MM.1S (cell line): Measurements from ENCODE around the gene VWA5A.

Experiments
- EZH2 ChIP-seq: fragments of 300-600 bp; sonication (generic); optimal IDR thresholded peaks from 2 replicates; pipeline ENCODE3; 2017; ENCODE audit warnings: low read depth, mild to moderate bottlenecking, antibody characterized with exemption, low read length, mixed read lengths
- EZH2phosphoT487 ChIP-seq: fragments of 300-600 bp; sonication (generic); IDR thresholded peaks from 2 replicates; pipeline ENCODE4 v1.6.1; 2018; ENCODE audit warnings: antibody characterized with exemption, low read length
- TF ChIP-seq, protein P1 (sequence below): fragments of 300-600 bp; sonication (generic); IDR thresholded peaks from 2 replicates; pipeline ENCODE4 v1.5.1; 2016; ENCODE audit warnings: antibody characterized with exemption, low read length, mixed read lengths

DNA sequence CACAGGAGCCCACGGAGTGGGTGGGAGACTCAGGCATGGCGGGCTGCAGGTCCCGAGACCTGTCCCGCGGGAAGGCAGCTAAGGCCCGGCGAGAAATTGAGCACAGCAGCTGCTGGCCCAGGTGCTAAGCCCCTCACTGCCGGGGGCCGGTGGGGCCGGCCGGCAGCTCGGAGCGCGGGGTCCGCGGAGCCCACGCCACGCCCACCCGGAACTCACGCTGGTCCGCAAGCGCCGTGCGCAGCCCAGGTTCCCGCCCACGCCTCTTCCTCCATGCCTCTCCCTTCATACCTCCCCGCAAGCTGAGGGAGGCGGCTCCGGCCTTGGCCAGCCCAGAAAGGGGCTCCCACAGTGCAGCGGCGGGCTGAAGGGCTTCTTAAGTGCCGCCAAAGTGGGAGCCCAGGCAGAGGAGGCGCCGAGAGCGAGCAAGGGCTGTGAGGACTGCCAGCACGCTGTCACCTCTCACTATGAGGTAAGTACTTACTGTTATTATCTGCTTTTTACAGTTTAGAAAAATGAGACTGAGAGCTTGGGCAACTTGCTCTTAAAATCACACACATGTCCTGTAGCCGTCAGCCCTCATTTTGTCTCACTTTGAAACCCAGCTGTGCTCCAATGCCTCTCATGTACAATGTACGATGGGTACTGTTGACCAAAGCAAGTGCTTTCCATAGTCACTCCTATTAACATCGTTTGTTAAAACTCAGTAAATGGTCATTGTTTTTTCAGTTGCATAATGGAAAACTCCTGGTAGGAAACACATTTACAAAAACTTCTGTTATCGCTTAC lies 55.7 kb downstream of the VWA5A start:
- TF ChIP-seq EZH2 (no peak), EZH2phosphoT487 (no peak)
- TF ChIP-seq, protein P1, sequence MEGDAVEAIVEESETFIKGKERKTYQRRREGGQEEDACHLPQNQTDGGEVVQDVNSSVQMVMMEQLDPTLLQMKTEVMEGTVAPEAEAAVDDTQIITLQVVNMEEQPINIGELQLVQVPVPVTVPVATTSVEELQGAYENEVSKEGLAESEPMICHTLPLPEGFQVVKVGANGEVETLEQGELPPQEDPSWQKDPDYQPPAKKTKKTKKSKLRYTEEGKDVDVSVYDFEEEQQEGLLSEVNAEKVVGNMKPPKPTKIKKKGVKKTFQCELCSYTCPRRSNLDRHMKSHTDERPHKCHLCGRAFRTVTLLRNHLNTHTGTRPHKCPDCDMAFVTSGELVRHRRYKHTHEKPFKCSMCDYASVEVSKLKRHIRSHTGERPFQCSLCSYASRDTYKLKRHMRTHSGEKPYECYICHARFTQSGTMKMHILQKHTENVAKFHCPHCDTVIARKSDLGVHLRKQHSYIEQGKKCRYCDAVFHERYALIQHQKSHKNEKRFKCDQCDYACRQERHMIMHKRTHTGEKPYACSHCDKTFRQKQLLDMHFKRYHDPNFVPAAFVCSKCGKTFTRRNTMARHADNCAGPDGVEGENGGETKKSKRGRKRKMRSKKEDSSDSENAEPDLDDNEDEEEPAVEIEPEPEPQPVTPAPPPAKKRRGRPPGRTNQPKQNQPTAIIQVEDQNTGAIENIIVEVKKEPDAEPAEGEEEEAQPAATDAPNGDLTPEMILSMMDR, result no peak
